Transverse colon (tissue), 4 donors: ENCODE measurements around the gene MBOAT7. TPM values are rescaled to one million over a fixed set of nuclear protein-coding genes. Genes with fewer than 3 reads are reported as not detected.

Experiments
- DNase-seq: peaks from one replicate; pipeline ENCODE4 v3.0.0-alpha.2; 2019
- H3K27ac ChIP-seq, 4 donors: fragments of 200-600 bp; sonication (generic); 2 replicates each; pipeline ENCODE4 v1.5.1; 2016 to 2018; ENCODE audit warnings: inconsistent platforms in 4 of 4
- H3K27me3 ChIP-seq: fragments of 200-600 bp; sonication (generic); 2 replicates; pipeline ENCODE4 v1.5.1; 2017; ENCODE audit warnings: inconsistent platforms
- H3K36me3 ChIP-seq, 4 donors: fragments of 200-600 bp; sonication (generic); 2 replicates each; pipeline ENCODE4 v1.5.1; 2017 to 2019; ENCODE audit warnings: inconsistent platforms in 4 of 4
- H3K4me1 ChIP-seq, 4 donors: fragments of 200-600 bp; sonication (generic); 2 replicates each; pipeline ENCODE4 v1.5.1; 2017 to 2020; ENCODE audit warnings: inconsistent platforms in 4 of 4
- H3K4me3 ChIP-seq, 4 donors: fragments of 200-600 bp; sonication (generic); 1 replicate in 1 of 4; 2 replicates in 3 of 4; pipeline versions ENCODE4 v1.5.1 to v1.6.1; 2017 to 2019; ENCODE audit warnings: inconsistent platforms in 4 of 4
- H3K9me3 ChIP-seq, 2 donors: fragments of 200-600 bp; sonication (generic); 2 replicates each; pipeline ENCODE4 v1.5.1; 2017 to 2019; ENCODE audit warnings: inconsistent platforms in 2 of 2
- CTCF ChIP-seq, 5 experiments: fragments of 200-600 bp in 3 of 5; fragments of 450-650 bp in 2 of 5; sonication (generic) in 3 of 5; IDR thresholded peaks; 1 replicate in 2 of 5; 2 replicates in 3 of 5; pipeline ENCODE4 v1.5.1; 2016 to 2017; ENCODE audit warnings: antibody characterized with exemption in 5 of 5, inconsistent platforms in 3 of 5, mild to moderate bottlenecking in 2 of 5, moderate library complexity in 1 of 5
- EP300 ChIP-seq: sonication (generic); formaldehyde crosslinking; IDR thresholded peaks from one replicate; pipeline ENCODE4 v1.6.1; 2017; ENCODE audit warnings: antibody characterized with exemption, low read depth
- POLR2A ChIP-seq: fragments of 450-650 bp; IDR thresholded peaks from one replicate; pipeline ENCODE4 v1.6.1; 2016; ENCODE audit warnings: antibody characterized with exemption, mild to moderate bottlenecking, moderate library complexity
- POLR2AphosphoS5 ChIP-seq, 3 donors: sonication (generic); formaldehyde crosslinking; IDR thresholded peaks; one replicate each; pipeline ENCODE4 v1.6.1; 2016; ENCODE audit warnings: antibody characterized with exemption in 3 of 3
- WGBS, 2 donors: methylation state at CpG; one replicate each; pipeline ENCODE4 v1.1.5; 2018; ENCODE audit warnings: low coverage in 1 of 2; 5-methylcytosine and 5-hydroxymethylcytosine counted together
- in situ Hi-C, 4 donors: fragments of 200-750 bp; cut with MboI; loops; one replicate each; pipeline versions ENCODE4 v1.15.0 to v1.15.1; 2017; ENCODE audit warnings: low sequenced_read_pairs in 3 of 4, low pct_ligation_motif_present in 1 of 4, low pct_unique_long_range_greater_than_20kb in 1 of 4
- intact Hi-C: fragments of 100-400 bp; cut with DNase I; formaldehyde crosslinking; loops from one replicate; pipeline ENCODE4 v1.15.1; 2023; ENCODE audit warnings: low total_unique reads
- total RNA-seq, 4 donors: library from RNA; depleted of rRNA; stranded (reverse); fragments of >200 nt; gene quantifications; one replicate each; pipeline ENCODE4 v1.1.0, GENCODE V29; 2016

Gene MBOAT7
- total RNA-seq, 4 donors from 2014 or later: 180 to 249 (median 218) TPM

- Histone ChIP-seq H3K9me3 (no peaks in the 10 kb centered on the region), H3K27me3 (peaks cover 4% of the 10 kb centered on the region), H3K27ac (peak overlapping the region; percentile 28 to 53 (median 44)), H3K4me3 (peak overlapping the region in 1 of 4 donors; percentile 11), H3K4me1 (peaks cover 26 to 60% (median 42%) of the 10 kb centered on the region in 4 donors), H3K36me3 (no peaks in the 10 kb centered on the region)
- intact Hi-C loops (loop anchor here (5.0 kb wide), 1 partner anchor 68 kb away; no protein-coding TSS in a partner anchor), in situ Hi-C loops (loop anchor here in 1 of 4 donors (10.0 kb wide), 1 partner anchor 70 kb away; no protein-coding TSS in a partner anchor)
- TF ChIP-seq CTCF (IDR thresholded peaks at IDR 0.05): peak in 1 of 5 experiments; percentile 19
- TF ChIP-seq POLR2A: peak; percentile 59
- TF ChIP-seq POLR2AphosphoS5 (IDR thresholded peaks at IDR 0.05): peak; percentile 31 to 69 (median 47)
- no peak for TF ChIP-seq EP300
- DNase-seq: peak; percentile 95
- 13 to 20% methylated on average over 4 to 30 of the region's 37 CpGs for WGBS, 2 donors
These were observed 24.9 kb downstream of the MBOAT7 start for GRCh38 chr19:54164369-54165068.

GRCh38 chr19:54162884-54163283 lies 26.5 kb downstream of the MBOAT7 start:
- Histone ChIP-seq H3K9me3 (no peaks in the 10 kb centered on the region), H3K4me1 (peaks cover 35 to 66% (median 48%) of the 10 kb centered on the region in 4 donors), H3K27me3 (peaks cover 4% of the 10 kb centered on the region), H3K36me3 (peaks cover 0 to 2% (median 0%) of the 10 kb centered on the region in 4 donors), H3K4me3 (peak overlapping the region in 3 of 4 donors; percentile 15 to 56 (median 33)), H3K27ac (peak overlapping the region; percentile 85 to 96 (median 90))
- in situ Hi-C loops: loop anchor here in 1 of 4 donors (10.0 kb wide), 1 partner anchor 72 kb away; no protein-coding TSS in a partner anchor
- intact Hi-C loops: no loop called here
- no peak for DNase-seq
- TF ChIP-seq POLR2AphosphoS5 (IDR thresholded peaks at IDR 0.05) (no peak), EP300 (no peak), CTCF (IDR thresholded peaks at IDR 0.05) (no peak), POLR2A (peak; percentile 28)
- 13 to 58% methylated on average over 6 to 14 of the region's 14 CpGs for WGBS, 2 donors

- Histone ChIP-seq H3K4me1 (peaks cover 35 to 66% (median 48%) of the 10 kb centered on the region in 4 donors), H3K27ac (peak overlapping the region; percentile 85 to 96 (median 90)), H3K4me3 (peak overlapping the region in 3 of 4 donors; percentile 15 to 56 (median 33)), H3K36me3 (peaks cover 0 to 7% (median 2%) of the 10 kb centered on the region in 4 donors), H3K9me3 (no peaks in the 10 kb centered on the region), H3K27me3 (peaks cover 4% of the 10 kb centered on the region)
- intact Hi-C loops (no loop called here), in situ Hi-C loops (loop anchor here in 1 of 4 donors (10.0 kb wide), 1 partner anchor 72 kb away; no protein-coding TSS in a partner anchor)
- peak; percentile 95 for DNase-seq
- no peak for TF ChIP-seq EP300
- TF ChIP-seq POLR2AphosphoS5 (IDR thresholded peaks at IDR 0.05): peak; percentile 41 to 50 (median 43)
- TF ChIP-seq POLR2A: no peak
- no peak for TF ChIP-seq CTCF (IDR thresholded peaks at IDR 0.05)
- WGBS, 2 donors: 2% methylated on average over 21 of the region's 35 CpGs; no CpG with 5 or more reads in 1 of the 2 donors
These were observed 27.1 kb downstream of the MBOAT7 start for GRCh38 chr19:54162241-54162805.

GRCh38 chr19:54160854-54161253 lies 28.5 kb downstream of the MBOAT7 start:
- intact Hi-C loops (no loop called here), in situ Hi-C loops (loop anchor here in 1 of 4 donors (10.0 kb wide), 1 partner anchor 74 kb away; no protein-coding TSS in a partner anchor)
- H3K4me3 ChIP-seq: peak overlapping the region in 2 of 4 donors; percentile 56 to 80
- H3K36me3 ChIP-seq: peaks cover 0 to 22% (median 8%) of the 10 kb centered on the region in 4 donors
- TF ChIP-seq POLR2AphosphoS5 (IDR thresholded peaks at IDR 0.05) (no peak), POLR2A (no peak), EP300 (no peak), CTCF (IDR thresholded peaks at IDR 0.05) (no peak)
- no peaks in the 10 kb centered on the region for H3K27me3 ChIP-seq
- H3K27ac ChIP-seq: peak overlapping the region; percentile 87 to 96 (median 90)
- DNase-seq: no peak
- H3K9me3 ChIP-seq: no peaks in the 10 kb centered on the region
- H3K4me1 ChIP-seq: peaks cover 35 to 66% (median 48%) of the 10 kb centered on the region in 4 donors
- WGBS, 2 donors: 38% methylated on average over 13 of the region's 13 CpGs; no CpG with 5 or more reads in 1 of the 2 donors
